ENCODE data around the gene SLC2A5.

DNA sequence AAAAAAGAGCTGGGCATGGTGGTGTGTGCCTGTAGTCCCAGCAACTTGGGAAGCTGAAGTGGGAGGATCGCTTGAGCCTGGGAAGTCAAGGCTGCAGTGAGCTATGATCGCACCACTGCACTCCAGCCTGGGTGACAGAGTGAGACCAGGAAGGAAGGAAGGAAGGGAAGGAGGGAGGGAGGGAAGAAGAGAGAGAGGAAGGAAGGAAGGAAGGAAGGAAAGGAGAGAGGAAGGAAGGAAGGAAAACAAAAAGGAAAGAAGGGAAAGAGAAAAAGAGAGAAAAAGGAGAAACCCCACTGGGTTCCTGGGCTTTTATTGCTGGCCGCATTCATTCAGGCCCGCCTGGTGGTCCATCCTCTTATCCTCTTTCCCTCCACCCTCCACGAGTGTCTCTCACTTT is 53.0 kb downstream of the SLC2A5 start:
- TF ChIP-seq, protein P1, sequence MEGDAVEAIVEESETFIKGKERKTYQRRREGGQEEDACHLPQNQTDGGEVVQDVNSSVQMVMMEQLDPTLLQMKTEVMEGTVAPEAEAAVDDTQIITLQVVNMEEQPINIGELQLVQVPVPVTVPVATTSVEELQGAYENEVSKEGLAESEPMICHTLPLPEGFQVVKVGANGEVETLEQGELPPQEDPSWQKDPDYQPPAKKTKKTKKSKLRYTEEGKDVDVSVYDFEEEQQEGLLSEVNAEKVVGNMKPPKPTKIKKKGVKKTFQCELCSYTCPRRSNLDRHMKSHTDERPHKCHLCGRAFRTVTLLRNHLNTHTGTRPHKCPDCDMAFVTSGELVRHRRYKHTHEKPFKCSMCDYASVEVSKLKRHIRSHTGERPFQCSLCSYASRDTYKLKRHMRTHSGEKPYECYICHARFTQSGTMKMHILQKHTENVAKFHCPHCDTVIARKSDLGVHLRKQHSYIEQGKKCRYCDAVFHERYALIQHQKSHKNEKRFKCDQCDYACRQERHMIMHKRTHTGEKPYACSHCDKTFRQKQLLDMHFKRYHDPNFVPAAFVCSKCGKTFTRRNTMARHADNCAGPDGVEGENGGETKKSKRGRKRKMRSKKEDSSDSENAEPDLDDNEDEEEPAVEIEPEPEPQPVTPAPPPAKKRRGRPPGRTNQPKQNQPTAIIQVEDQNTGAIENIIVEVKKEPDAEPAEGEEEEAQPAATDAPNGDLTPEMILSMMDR (IDR thresholded peaks at IDR 0.05; ENCODE audit: insufficient read depth, low read length, poor library complexity, severe bottlenecking): no peak
- no peak for TF ChIP-seq EZH2phosphoT487 (conservative IDR thresholded peaks at IDR 0.05; ENCODE audit: low read length)
